Cardiac muscle cell (in vitro differentiated cells and primary cell): ENCODE data around the gene DQX1. TPM values are rescaled to one million over a fixed set of nuclear protein-coding genes. Genes with fewer than 3 reads are reported as not detected.

Experiments used
- DNase-seq, 2 donors: peaks; one replicate each; pipeline versions ENCODE4 v3.0.0 to v3.0.0-alpha.2; 2010 to 2017; ENCODE audit warnings: low read depth in 1 of 2, low spot score in 1 of 2
- H3K27ac ChIP-seq: fragments of 200-600 bp; sonication (generic); 2 replicates; pipeline ENCODE4 v1.5.1; 2016
- H3K27me3 ChIP-seq: fragments of 200-600 bp; sonication (generic); 2 replicates; pipeline ENCODE4 v1.6.0; 2016; ENCODE audit warnings: control low read depth
- H3K36me3 ChIP-seq: fragments of 200-600 bp; sonication (generic); 2 replicates; pipeline ENCODE4 v1.5.1; 2016; ENCODE audit warnings: control low read depth
- H3K4me1 ChIP-seq: fragments of 200-600 bp; sonication (generic); 2 replicates; pipeline ENCODE4 v1.8.1; 2017; ENCODE audit warnings: low read depth, mild to moderate bottlenecking, mixed run types
- H3K4me3 ChIP-seq: fragments of 200-600 bp; sonication (generic); 2 replicates; pipeline ENCODE4 v1.5.1; 2016; ENCODE audit warnings: mild to moderate bottlenecking
- H3K9me3 ChIP-seq: fragments of 200-600 bp; sonication (generic); 2 replicates; pipeline ENCODE4 v1.5.1; 2017; ENCODE audit warnings: low read depth, mild to moderate bottlenecking, control low read depth
- polyA plus RNA-seq: library from polyadenylated mRNA; unstranded; fragments of >200 nt; fragmentation: Nextera tagmentation; extraction: Ambion mirVana; gene quantifications from 2 replicates; pipeline ENCODE4 v1.2.1, GENCODE V29; 2016
- total RNA-seq: library from RNA; depleted of rRNA; stranded (reverse); fragments of >200 nt; gene quantifications from 2 replicates; pipeline ENCODE4 v1.2.3, GENCODE V29; 2016
- TF ChIP-seq, protein P1 (sequence below): IDR thresholded peaks from 2 replicates; pipeline ENCODE4 v1.5.1; 2012; ENCODE audit warnings: low read depth, mild to moderate bottlenecking, low read length

The DQX1 gene
- total and polyA plus RNA-seq, 2 experiments from 2014 or later = 0.67 to 0.98 TPM

DNA sequence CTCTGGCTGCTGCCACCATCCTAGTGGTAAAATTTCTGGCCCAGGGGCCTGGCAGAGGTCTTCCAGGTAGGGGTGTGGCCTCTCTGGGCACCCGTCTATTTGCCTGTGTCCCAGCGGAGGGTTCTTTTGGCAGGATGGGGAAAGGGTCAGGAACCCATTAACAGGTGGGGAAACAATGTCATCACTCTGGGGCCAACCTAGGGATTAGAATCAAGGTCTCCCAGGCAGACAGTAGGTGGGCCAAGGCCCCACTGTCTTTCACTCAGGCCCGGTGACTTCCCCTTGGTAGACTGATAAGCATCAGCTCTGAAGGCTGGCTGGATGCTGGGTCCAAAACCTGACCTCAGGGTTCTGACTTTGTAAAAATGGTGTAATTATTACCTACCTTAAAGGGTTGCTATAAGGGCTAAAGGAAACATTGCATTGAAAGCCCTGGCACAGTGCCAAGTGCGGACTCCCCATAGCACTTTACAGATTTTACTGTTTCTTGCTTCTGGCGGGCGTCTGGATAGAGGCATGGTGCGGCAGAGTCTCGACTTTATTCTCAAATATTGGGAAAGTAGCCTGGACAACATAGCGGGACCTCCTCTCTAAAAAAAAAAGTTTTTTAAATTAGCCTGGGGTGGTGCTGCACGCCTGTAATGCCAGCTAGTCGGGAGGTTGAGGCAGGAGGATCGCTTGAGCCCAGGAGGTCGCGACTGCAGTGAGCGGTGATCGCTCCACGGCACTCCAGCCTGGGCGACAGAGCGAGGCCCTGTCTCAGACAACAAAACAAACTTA lies 28.8 kb downstream of the DQX1 start:
- H3K4me3 ChIP-seq = no peak overlapping the region
- H3K36me3 ChIP-seq = peaks cover 10% of the 10 kb centered on the region
- TF ChIP-seq, protein P1, sequence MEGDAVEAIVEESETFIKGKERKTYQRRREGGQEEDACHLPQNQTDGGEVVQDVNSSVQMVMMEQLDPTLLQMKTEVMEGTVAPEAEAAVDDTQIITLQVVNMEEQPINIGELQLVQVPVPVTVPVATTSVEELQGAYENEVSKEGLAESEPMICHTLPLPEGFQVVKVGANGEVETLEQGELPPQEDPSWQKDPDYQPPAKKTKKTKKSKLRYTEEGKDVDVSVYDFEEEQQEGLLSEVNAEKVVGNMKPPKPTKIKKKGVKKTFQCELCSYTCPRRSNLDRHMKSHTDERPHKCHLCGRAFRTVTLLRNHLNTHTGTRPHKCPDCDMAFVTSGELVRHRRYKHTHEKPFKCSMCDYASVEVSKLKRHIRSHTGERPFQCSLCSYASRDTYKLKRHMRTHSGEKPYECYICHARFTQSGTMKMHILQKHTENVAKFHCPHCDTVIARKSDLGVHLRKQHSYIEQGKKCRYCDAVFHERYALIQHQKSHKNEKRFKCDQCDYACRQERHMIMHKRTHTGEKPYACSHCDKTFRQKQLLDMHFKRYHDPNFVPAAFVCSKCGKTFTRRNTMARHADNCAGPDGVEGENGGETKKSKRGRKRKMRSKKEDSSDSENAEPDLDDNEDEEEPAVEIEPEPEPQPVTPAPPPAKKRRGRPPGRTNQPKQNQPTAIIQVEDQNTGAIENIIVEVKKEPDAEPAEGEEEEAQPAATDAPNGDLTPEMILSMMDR = no peak
- DNase-seq = no peak
- H3K9me3 ChIP-seq = no peaks in the 10 kb centered on the region
- no peak overlapping the region for H3K27ac ChIP-seq
- H3K27me3 ChIP-seq = peaks cover 73% of the 10 kb centered on the region
- peaks cover 17% of the 10 kb centered on the region for H3K4me1 ChIP-seq

DNA sequence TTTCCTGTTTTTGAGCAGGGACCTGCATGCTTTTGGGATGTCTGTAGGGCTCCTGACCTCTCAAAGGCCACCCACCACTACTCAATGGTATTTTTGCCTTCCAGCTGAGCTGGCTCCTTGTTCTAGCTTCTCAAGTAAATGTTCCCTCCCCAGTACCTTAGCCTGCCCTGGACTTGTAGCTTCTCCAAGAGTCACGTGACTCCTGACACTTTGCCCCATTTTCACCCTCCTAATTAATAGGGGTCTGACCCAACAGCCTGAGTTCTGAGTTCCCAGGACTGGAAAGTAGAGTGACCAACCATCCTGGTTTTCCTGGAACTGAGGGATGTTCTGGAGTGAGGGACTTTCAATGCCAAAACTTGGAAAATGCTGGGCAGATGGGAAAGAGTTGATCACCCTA lies 30.6 kb downstream of the DQX1 start:
- TF ChIP-seq, protein P1 = no peak
- H3K4me3 ChIP-seq = no peak overlapping the region
- peaks cover 17% of the 10 kb centered on the region for H3K4me1 ChIP-seq
- peaks cover 24% of the 10 kb centered on the region for H3K36me3 ChIP-seq
- no peaks in the 10 kb centered on the region for H3K9me3 ChIP-seq
- H3K27ac ChIP-seq = no peak overlapping the region
- DNase-seq = no peak
- peaks cover 56% of the 10 kb centered on the region for H3K27me3 ChIP-seq

DNA sequence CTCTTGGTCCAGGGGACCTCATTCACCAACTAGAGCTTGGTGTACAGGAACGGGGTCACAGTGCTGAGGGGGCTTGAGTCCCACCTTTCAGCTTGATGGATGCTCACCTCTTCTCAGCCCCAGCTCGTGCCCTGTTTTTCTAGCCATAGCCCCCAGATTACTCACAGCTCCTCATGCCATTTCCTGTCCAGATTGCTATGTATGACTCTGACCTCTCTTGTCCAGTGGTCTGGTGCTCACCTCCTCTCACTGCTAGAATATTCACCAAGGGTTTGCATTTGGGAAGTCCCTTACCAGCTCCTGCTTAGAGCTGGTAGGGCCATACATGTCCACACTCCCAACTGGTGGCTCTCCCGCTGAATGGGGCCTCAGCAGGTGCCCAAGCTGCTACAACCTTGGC lies 32.5 kb downstream of the DQX1 start:
- TF ChIP-seq, protein P1 = no peak
- Histone ChIP-seq H3K27ac (no peak overlapping the region), H3K36me3 (peaks cover 24% of the 10 kb centered on the region), H3K4me1 (peaks cover 8% of the 10 kb centered on the region), H3K27me3 (peaks cover 37% of the 10 kb centered on the region), H3K4me3 (no peak overlapping the region), H3K9me3 (no peaks in the 10 kb centered on the region)
- no peak for DNase-seq

DNA sequence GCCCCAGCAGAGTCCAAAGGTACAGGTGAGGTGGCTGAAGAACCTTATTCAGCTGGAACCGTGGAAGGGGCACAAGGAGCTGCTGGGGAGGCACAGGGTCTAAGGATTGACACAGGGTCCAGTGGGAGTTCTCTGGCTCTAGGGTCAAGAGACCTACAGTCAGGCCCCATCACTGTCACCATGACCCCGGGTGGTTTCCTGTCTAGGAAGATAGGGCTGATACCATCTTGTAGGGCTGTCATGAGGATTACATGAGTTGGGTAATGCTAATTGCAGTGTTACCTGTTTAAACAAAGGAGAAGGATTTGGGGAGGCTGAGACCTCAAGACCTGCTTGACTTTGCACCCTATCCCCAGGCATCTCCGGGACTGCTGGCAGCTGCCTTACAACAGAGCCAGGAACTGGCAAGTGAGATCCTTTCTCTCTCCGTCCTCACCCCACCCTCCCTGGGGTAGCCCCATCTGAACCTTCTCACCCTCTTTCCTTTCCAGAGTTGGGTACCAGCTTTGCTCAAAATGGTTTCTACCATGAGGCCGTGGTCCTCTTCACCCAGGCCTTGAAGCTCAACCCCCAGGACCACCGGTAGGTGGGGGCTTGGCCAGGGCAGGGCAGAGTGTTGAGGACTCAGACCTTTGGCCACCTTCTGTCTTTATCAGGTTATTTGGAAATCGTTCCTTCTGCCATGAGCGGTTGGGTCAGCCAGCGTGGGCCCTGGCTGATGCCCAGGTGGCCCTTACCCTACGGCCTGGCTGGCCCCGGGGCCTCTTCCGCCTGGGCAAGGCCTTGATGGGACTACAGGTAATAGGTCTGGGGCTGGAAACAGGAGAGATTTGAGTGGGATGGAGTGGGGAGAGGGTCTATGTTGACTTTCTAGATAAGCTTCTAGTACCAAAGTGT lies 34.1 kb downstream of the DQX1 start:
- no peak overlapping the region for H3K27ac ChIP-seq
- H3K4me1 ChIP-seq = no peaks in the 10 kb centered on the region
- TF ChIP-seq, protein P1 = no peak
- H3K36me3 ChIP-seq = peaks cover 24% of the 10 kb centered on the region
- DNase-seq = no peak
- H3K9me3 ChIP-seq = no peaks in the 10 kb centered on the region
- peaks cover 20% of the 10 kb centered on the region for H3K27me3 ChIP-seq
- H3K4me3 ChIP-seq = no peak overlapping the region

DNA sequence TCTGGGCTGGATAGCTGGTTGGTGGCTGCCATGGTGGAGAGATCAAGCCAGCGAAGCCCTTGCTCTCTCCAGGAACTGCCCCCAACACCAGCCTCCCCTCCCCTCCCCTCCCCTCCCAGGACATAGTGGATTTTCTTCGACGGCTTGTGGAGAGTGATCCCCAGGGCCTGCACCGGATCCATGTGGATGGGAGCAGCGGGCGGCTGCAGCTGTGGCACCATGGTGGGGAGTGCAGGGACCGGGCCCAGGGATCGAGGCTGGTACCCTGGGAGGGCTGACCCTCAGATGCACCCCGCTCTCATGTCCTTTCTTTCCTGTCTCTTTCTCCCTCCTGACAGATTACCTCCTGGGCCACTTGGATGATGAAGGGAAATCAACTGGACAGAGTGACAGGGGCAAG lies 36.1 kb downstream of the DQX1 start:
- Histone ChIP-seq H3K27me3 (peaks cover under 1% of the 10 kb centered on the region), H3K4me3 (no peak overlapping the region), H3K36me3 (peaks cover 24% of the 10 kb centered on the region), H3K27ac (no peak overlapping the region), H3K4me1 (no peaks in the 10 kb centered on the region), H3K9me3 (no peaks in the 10 kb centered on the region)
- TF ChIP-seq, protein P1 = no peak
- DNase-seq = no peak
